AG10803 (cell line): Measurements from ENCODE around the gene NCR2.

ENCODE experiments used
- DNase-seq: peaks from one replicate; pipeline ENCODE4 v3.0.0; 2010; ENCODE audit warnings: low read depth
- H3K4me3 ChIP-seq: 2 replicates; pipeline ENCODE4 v1.5.1; 2011; ENCODE audit warnings: mild to moderate bottlenecking, low read length, control low read depth
- TF ChIP-seq, protein P1 (sequence below): conservative IDR thresholded peaks from 2 replicates; pipeline ENCODE4 v1.5.1; 2011; ENCODE audit warnings: mild to moderate bottlenecking, low read length, control low read depth, inconsistent platforms

The NCR2 gene

DNA sequence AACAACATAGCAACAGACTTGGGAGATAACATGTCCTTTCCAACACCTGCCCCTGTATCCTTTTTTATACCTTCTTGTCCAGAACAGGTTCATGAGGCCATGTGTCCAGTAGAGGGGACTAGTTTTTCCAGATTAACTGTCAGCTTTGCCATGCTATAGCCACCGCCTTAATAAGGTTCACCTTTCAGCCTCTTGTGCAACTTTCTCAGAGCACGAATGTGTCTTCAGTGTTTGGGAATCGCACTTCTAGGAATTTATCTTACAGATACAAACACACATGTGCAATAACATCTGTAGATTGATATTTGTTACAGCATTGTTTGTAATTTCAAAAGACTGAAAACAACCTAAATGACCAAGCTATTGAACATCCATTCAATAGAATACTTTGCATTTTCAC is 21.4 kb downstream of the NCR2 start:
- TF ChIP-seq, protein P1, sequence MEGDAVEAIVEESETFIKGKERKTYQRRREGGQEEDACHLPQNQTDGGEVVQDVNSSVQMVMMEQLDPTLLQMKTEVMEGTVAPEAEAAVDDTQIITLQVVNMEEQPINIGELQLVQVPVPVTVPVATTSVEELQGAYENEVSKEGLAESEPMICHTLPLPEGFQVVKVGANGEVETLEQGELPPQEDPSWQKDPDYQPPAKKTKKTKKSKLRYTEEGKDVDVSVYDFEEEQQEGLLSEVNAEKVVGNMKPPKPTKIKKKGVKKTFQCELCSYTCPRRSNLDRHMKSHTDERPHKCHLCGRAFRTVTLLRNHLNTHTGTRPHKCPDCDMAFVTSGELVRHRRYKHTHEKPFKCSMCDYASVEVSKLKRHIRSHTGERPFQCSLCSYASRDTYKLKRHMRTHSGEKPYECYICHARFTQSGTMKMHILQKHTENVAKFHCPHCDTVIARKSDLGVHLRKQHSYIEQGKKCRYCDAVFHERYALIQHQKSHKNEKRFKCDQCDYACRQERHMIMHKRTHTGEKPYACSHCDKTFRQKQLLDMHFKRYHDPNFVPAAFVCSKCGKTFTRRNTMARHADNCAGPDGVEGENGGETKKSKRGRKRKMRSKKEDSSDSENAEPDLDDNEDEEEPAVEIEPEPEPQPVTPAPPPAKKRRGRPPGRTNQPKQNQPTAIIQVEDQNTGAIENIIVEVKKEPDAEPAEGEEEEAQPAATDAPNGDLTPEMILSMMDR, result no peak
- DNase-seq, result no peak
- H3K4me3 ChIP-seq, result no peak overlapping the region

DNA sequence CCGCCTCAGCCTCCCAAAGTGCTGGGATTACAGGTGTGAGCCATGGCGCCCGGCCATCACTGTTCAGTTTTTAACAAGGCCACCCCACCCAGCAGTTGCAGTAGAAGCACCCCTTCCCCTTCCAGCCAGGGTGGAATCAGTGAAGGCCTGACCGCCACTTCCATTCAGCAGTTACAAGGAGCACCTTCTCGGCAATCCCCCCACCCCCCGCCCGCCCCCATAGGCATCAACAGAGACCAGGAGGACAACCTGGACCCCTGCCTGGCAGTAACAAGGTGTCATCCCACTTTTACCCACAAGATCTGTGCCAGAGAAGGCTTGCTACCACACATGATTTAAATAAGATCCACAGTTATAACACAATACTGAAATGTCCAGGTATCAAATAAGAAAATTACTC is 23.1 kb downstream of the NCR2 start:
- TF ChIP-seq, protein P1, result no peak
- no peak for DNase-seq
- no peak overlapping the region for H3K4me3 ChIP-seq

DNA sequence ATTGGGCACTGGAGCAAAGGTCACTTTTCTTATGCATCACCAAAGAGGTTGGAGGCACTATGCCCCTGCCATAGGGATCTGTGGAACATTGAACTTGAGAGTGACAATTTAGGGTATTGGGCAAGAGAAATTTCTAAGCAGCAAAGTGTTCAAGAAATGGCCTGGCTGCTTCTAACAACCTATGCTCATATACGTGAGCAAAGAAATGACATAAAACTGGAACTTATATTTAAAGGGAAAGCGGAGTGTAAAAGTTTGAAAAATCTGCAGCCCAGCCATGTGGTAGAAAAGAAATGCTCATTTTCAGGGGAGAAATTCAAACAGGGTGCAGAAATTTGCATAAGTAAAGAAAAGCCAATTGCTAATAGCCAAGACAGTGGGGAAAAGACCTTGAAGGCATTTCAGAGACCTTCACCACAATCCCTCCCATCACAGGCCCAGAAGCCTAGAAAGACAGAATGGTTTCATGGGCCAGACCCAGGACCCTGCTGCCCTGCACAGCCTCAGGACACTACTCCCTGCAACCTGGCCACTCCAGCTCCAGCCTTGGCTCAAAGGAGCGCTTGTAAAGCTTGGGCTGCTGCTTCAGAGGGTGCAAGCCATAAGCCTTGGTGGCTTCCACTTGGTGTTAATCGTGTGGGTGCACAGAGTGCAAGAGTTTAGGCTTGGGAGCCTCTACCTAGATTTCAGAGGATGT is 24.4 kb downstream of the NCR2 start:
- DNase-seq, result no peak
- no peak overlapping the region for H3K4me3 ChIP-seq
- TF ChIP-seq, protein P1, result no peak

DNA sequence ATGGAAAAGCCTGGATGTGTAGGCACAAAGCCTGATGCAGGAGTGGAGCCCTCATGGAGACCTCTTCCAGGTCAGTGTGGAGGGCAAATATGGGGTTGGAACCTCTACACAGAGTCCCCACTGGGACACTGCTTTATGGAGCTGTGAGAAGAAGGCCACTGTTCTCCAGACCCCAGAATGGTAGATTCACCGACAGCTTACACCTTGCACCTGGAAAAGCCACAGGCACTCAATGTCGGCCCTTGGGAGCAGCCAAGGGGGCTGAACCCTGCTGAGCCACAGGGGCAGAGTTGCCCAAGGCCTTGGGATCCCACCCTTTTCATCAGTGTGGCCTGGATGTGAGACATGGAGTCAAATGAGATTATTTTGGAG is 24.9 kb downstream of the NCR2 start:
- TF ChIP-seq, protein P1, result no peak
- DNase-seq, result no peak
- H3K4me3 ChIP-seq, result no peak overlapping the region

DNA sequence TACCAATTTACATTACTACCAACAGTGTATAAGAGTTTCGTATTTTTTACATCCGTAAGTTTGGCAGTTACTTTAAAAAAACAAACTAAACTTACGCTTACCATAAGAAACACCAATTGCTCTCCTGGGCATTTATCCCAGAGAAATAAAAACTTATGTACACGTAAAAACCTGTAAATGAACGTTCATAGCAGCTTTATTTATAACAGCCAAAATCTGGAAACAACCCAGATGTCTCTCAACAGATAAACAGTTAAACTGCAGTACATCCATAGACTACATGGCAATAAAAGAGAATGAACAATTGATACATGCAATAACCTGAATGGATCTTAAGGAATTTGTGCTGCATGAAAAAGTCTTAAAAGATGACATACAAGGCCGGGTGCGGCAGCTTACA is 30.7 kb downstream of the NCR2 start:
- TF ChIP-seq, protein P1, result no peak
- H3K4me3 ChIP-seq, result no peak overlapping the region
- DNase-seq, result no peak

DNA sequence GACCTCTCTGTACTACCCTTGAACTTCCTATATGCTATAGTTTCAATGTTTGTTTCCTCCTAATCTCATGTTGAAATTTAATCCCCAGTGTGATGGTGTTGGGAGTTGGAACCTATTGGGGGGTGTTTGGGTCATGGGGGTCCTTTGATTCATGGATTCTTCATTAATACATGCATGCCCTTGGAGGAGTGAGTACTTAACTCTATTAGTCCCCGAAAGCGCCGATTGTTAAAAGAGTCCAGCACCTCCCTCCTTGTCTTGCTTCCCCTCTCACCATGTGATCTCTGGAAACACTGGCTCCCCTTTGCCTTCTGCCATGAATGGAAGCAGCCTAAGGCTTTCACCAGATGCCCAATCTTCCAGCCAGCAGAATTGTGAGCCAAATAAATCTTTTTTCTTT is 31.7 kb downstream of the NCR2 start:
- no peak overlapping the region for H3K4me3 ChIP-seq
- no peak for DNase-seq
- TF ChIP-seq, protein P1, result no peak

DNA sequence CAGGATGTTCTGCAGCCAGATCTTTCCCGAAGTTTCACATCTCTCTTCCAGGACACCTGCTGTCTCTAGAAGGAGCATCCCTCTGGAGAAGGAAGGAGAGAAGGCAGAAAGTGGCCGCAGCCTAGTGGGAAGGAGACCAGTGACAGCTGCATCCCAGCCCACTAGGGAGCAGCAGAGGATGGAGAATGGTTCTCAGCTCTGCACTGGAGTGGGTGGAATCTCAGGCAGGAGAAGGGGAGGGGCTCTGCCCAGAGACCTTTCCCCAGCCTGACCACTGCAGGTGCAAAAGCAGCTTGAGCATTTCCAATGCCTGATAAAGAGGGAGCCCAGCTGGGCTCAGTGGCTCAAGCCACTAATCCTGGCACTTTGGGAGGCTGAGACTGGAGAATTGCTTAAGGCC is 32.3 kb downstream of the NCR2 start:
- no peak overlapping the region for H3K4me3 ChIP-seq
- TF ChIP-seq, protein P1, result peak; percentile 78
- DNase-seq, result peak; percentile 29
